A549 (cell line): Measurements from ENCODE around the gene RAP1GAP2. TPM values are rescaled to one million over a fixed set of nuclear protein-coding genes. Genes with fewer than 3 reads are reported as not detected.

Source experiments
- ATAC-seq, 2 experiments: fragments of 200-7000 bp in 1 of 2; fragments of >200 bp in 1 of 2; cut with Nextera tagmentation in 1 of 2; cut with Tn5 transposase in 1 of 2; 3 replicates each; pipeline versions ENCODE4 v1.8.0 to v1.9.1; 2018 to 2020; ENCODE audit warnings: mild to moderate bottlenecking in 1 of 2, moderate library complexity in 1 of 2
- CTCF ChIA-PET: fragments of 300-600 bp; sonication (Branson Sonifier 250); formaldehyde crosslinking; extraction: SDS; loops from one replicate; lab custom pipeline; 2021; ENCODE audit warnings: antibody characterized with exemption, inconsistent platforms; lab: Yijun Ruan, JAX
- POLR2A ChIA-PET: fragments of 350-600 bp; formaldehyde crosslinking; extraction: SDS; loops from one replicate; lab custom pipeline; 2021; ENCODE audit warnings: antibody characterized with exemption, inconsistent platforms; lab: Yijun Ruan, JAX
- DNase-seq, 2 experiments: peaks; one replicate each; pipeline versions ENCODE4 v3.0.0 to v3.0.0-alpha.2; 2011 to 2016; ENCODE audit warnings: low read depth in 1 of 2, low spot score in 1 of 2
- FAIRE-seq: peaks from 2 replicates; lab custom pipeline; 2011; peaks lifted over from hg19 to GRCh38; lab: Jason Lieb, UNC
- H3K27ac ChIP-seq, 2 experiments: fragments of >200 bp; sonication (Bioruptor Twin); formaldehyde crosslinking; 3 replicates each; pipeline ENCODE4 v1.5.1; 2016 to 2017
- H3K4me1 ChIP-seq: fragments of >200 bp; sonication (Bioruptor Twin); formaldehyde crosslinking; 3 replicates; pipeline ENCODE4 v1.6.1; 2016
- H3K4me2 ChIP-seq: fragments of >200 bp; sonication (Bioruptor Twin); formaldehyde crosslinking; 3 replicates; pipeline ENCODE4 v1.6.1; 2016
- H3K4me3 ChIP-seq: fragments of >200 bp; sonication (Bioruptor Twin); formaldehyde crosslinking; 3 replicates; pipeline ENCODE4 v1.5.1; 2016
- H3K9me3 ChIP-seq: fragments of >200 bp; sonication (Bioruptor Twin); formaldehyde crosslinking; 3 replicates; pipeline ENCODE4 v1.6.1; 2016
- CEBPB ChIP-seq, 2 experiments: fragments of >200 bp in 1 of 2; sonication (Bioruptor Twin) in 1 of 2; formaldehyde crosslinking in 1 of 2; IDR thresholded peaks; 2 replicates each; pipeline ENCODE4 v1.6.1; 2012 to 2016
- CHD2 ChIP-seq: fragments of 150-350 bp; IDR thresholded peaks from 2 replicates; pipeline ENCODE4 v1.6.1; 2014; ENCODE audit warnings: low read length; ENCODE audit not compliant: partially characterized antibody
- CTCF ChIP-seq: fragments of >200 bp; sonication (Bioruptor Twin); formaldehyde crosslinking; IDR thresholded peaks from 3 replicates; pipeline ENCODE4 v1.5.1; 2016
- EHF ChIP-seq: fragments of 250-450 bp; sonication (Bioruptor Pico); IDR thresholded peaks from 2 replicates; pipeline ENCODE4 v1.5.0; 2020; ENCODE audit warnings: mild to moderate bottlenecking
- FOSL2 ChIP-seq, 2 experiments: fragments of 450-650 bp in 1 of 2; fragments of >200 bp in 1 of 2; sonication (Bioruptor Twin) in 1 of 2; formaldehyde crosslinking; IDR thresholded peaks; 2 replicates each; pipeline versions ENCODE4 v1.5.0 to v1.6.1; 2016 to 2020; ENCODE audit warnings: mild to moderate bottlenecking in 1 of 2, moderate library complexity in 1 of 2
- HEYL ChIP-seq: fragments of 250-450 bp; sonication (Bioruptor Pico); IDR thresholded peaks from 2 replicates; pipeline ENCODE4 v1.8.0; 2021; ENCODE audit warnings: mild to moderate bottlenecking, moderate library complexity
- HOXA7 ChIP-seq: fragments of 250-450 bp; sonication (Bioruptor Pico); IDR thresholded peaks from 2 replicates; pipeline ENCODE4 v1.5.0; 2020; ENCODE audit warnings: mild to moderate bottlenecking, moderate library complexity
- HOXB13 ChIP-seq: fragments of 250-450 bp; sonication (Bioruptor Pico); IDR thresholded peaks from 2 replicates; pipeline ENCODE4 v1.5.0; 2020; ENCODE audit warnings: low read depth, mild to moderate bottlenecking, moderate library complexity
- JUNB ChIP-seq: fragments of >200 bp; sonication (Bioruptor Twin); formaldehyde crosslinking; IDR thresholded peaks from 2 replicates; pipeline ENCODE4 v1.6.1; 2016
- KDM1A ChIP-seq: fragments of 200-600 bp; sonication (generic); IDR thresholded peaks from 2 replicates; pipeline ENCODE4 v1.6.1; 2016; ENCODE audit warnings: low read depth, mild to moderate bottlenecking
- MAZ ChIP-seq: fragments of 150-350 bp; IDR thresholded peaks from 2 replicates; pipeline ENCODE4 v1.6.1; 2014; ENCODE audit warnings: antibody characterized with exemption, low read depth, low read length, borderline replicate concordance
- MYC ChIP-seq: IDR thresholded peaks from 2 replicates; pipeline ENCODE4 v1.6.1; 2012; ENCODE audit warnings: mild to moderate bottlenecking, inconsistent platforms, low read length, improper control_type of control experiment, borderline replicate concordance
- NPAS2 ChIP-seq: fragments of 250-450 bp; sonication (Bioruptor Pico); IDR thresholded peaks from 2 replicates; pipeline ENCODE4 v1.8.0; 2022; ENCODE audit warnings: mild to moderate bottlenecking, moderate library complexity, borderline replicate concordance
- PBX3 ChIP-seq: IDR thresholded peaks from 2 replicates; pipeline ENCODE4 v1.6.1; 2012
- POLR2A ChIP-seq: IDR thresholded peaks from 2 replicates; pipeline ENCODE4 v1.6.1; 2012; ENCODE audit warnings: mild to moderate bottlenecking, low read length
- RARB ChIP-seq: fragments of 250-450 bp; sonication (Bioruptor Pico); IDR thresholded peaks from 2 replicates; pipeline ENCODE4 v1.8.0; 2021; ENCODE audit warnings: mild to moderate bottlenecking, moderate library complexity
- REST ChIP-seq: fragments of 200-600 bp; sonication (generic); IDR thresholded peaks from 2 replicates; pipeline ENCODE4 v1.6.1; 2016; ENCODE audit warnings: antibody characterized with exemption, mild to moderate bottlenecking, moderate library complexity
- RNF2 ChIP-seq: fragments of 200-600 bp; sonication (generic); IDR thresholded peaks from 2 replicates; pipeline ENCODE4 v1.6.1; 2016; ENCODE audit warnings: low read depth, mild to moderate bottlenecking, antibody characterized with exemption, moderate library complexity, borderline replicate concordance
- SREBF2 ChIP-seq: fragments of 450-650 bp; IDR thresholded peaks from 2 replicates; pipeline ENCODE4 v1.6.1; 2014; ENCODE audit warnings: mild to moderate bottlenecking, moderate library complexity
- TFCP2L1 ChIP-seq: fragments of 250-450 bp; sonication (Bioruptor Pico); IDR thresholded peaks from 2 replicates; pipeline ENCODE4 v1.5.0; 2021; ENCODE audit warnings: mild to moderate bottlenecking
- TP53 ChIP-seq: fragments of 250-450 bp; sonication (Bioruptor Pico); IDR thresholded peaks from 2 replicates; pipeline ENCODE4 v1.5.0; 2021; ENCODE audit warnings: mild to moderate bottlenecking, moderate library complexity
- USF2 ChIP-seq: fragments of 450-650 bp; IDR thresholded peaks from 2 replicates; pipeline ENCODE4 v1.6.1; 2014; ENCODE audit warnings: antibody characterized with exemption
- ZC3H11A ChIP-seq: fragments of 450-650 bp; IDR thresholded peaks from 2 replicates; pipeline ENCODE4 v1.6.1; 2014; ENCODE audit warnings: antibody characterized with exemption, mild to moderate bottlenecking
- ZFP36 ChIP-seq: fragments of 450-650 bp; IDR thresholded peaks from 2 replicates; pipeline ENCODE4 v1.6.1; 2014; ENCODE audit warnings: borderline replicate concordance; ENCODE audit not compliant: partially characterized antibody
- WGBS: methylation state at CpG from one replicate; pipeline ENCODE4 v1.1.6; 2017; ENCODE audit errors: missing lambda C conversion rate; 5-methylcytosine and 5-hydroxymethylcytosine counted together
- polyA plus RNA-seq, 4 experiments: library from polyadenylated mRNA; depleted of rRNA in 3 of 4; stranded (reverse); fragments of >200 nt; fragmentation: RNase III in 1 of 4; extraction: RNeasy Plus Mini Kit Qiagen cat#74134 plus additional on column Dnase treatment in 1 of 4; gene quantifications; 2 replicates in 3 of 4; 3 replicates in 1 of 4; pipeline ENCODE4 v1.2.3, GENCODE V29; 2011 to 2017

RAP1GAP2 gene
- polyA plus RNA-seq, 2 of the 4 experiments (the other 2 are of a cell fraction) = 8.3 to 20.8 TPM

- ChIA-PET CTCF (interaction anchor here (0.6 to 22.5 kb wide), 9 partner anchors 9 to 97 kb away, joined by 3 to 327 read pairs (median 4); no protein-coding TSS in a partner anchor), POLR2A (no interaction called here)
- WGBS = 66% methylated on average over 14 of the region's 14 CpGs
- H3K27ac ChIP-seq = peak overlapping the region; percentile 14 to 71; a peak in 5 of 6 replicates
- no peak overlapping the region for H3K4me2 ChIP-seq
- TF ChIP-seq RARB = no peak
- no peak for TF ChIP-seq PBX3
- no peak for TF ChIP-seq MYC
- TF ChIP-seq ZFP36 = no peak
- no peak for TF ChIP-seq HOXB13 (CRISPR knock-in tag)
- no peak for TF ChIP-seq SREBF2
- TF ChIP-seq, all 56 proteins: peak for 0
- Histone ChIP-seq H3K4me3 (no peak overlapping the region), H3K4me1 (peaks cover 23% of the 10 kb centered on the region), H3K9me3 (no peaks in the 10 kb centered on the region)
- FAIRE-seq = peak; percentile 23
- DNase-seq = peak in 1 of 2 experiments; percentile 53
- peak in 1 of 2 experiments; percentile 44; a peak in 3 of 6 replicates for ATAC-seq
Observed at GRCh38 chr17:2926019-2926650, 129.9 kb downstream of the RAP1GAP2 start.

- ATAC-seq (no peak), DNase-seq (no peak)
- CTCF ChIA-PET = interaction anchor here (0.6 to 22.5 kb wide), 13 partner anchors 10 to 153 kb away, joined by 3 to 327 read pairs (median 4); no protein-coding TSS in a partner anchor
- H3K9me3 ChIP-seq = no peaks in the 10 kb centered on the region
- no peak overlapping the region for H3K27ac ChIP-seq
- POLR2A ChIA-PET = no interaction called here
- peaks cover 32% of the 10 kb centered on the region for H3K4me1 ChIP-seq
- TF ChIP-seq FOSL2 (IDR thresholded peaks at IDR 0.05) (no peak), FOSL2 (CRISPR knock-in tag; IDR thresholded peaks at IDR 0.05) (no peak), MAZ (no peak), ZC3H11A (no peak), CEBPB (IDR thresholded peaks at IDR 0.05) (no peak), EHF (CRISPR knock-in tag) (no peak), CTCF (no peak), KDM1A (no peak), HOXA7 (CRISPR knock-in tag) (no peak), JUNB (no peak), USF2 (no peak), POLR2A (no peak), HEYL (CRISPR knock-in tag) (no peak), TP53 (CRISPR knock-in tag) (no peak), REST (no peak), NPAS2 (no peak), RNF2 (no peak), TFCP2L1 (CRISPR knock-in tag) (no peak), CHD2 (no peak), MYC (no peak)
- TF ChIP-seq, all 56 proteins: peak for 0
- 91% methylated on average over 21 of the region's 22 CpGs for WGBS
- Histone ChIP-seq H3K4me3 (no peak overlapping the region), H3K4me2 (no peak overlapping the region)
- no peak for FAIRE-seq
Observed at GRCh38 chr17:2928294-2928890, 132.2 kb downstream of the RAP1GAP2 start.
